Choroid plexus epithelial cell (primary cell): Measurements from ENCODE around the gene RUSC2.
"Not testable (repeated sequence)": the region's sequence is repeated elsewhere in the genome, so short reads cannot be mapped to it uniquely, and the experiment has no call there.

ENCODE experiments used
- DNase-seq: peaks from one replicate; pipeline ENCODE4 v3.0.0-alpha.2; 2010; ENCODE audit warnings: low read depth
- H3K4me3 ChIP-seq: 2 replicates; pipeline ENCODE4 v1.5.1; 2011; ENCODE audit warnings: low read depth, mild to moderate bottlenecking, control low read depth, low read length, moderate library complexity
- TF ChIP-seq, protein P1 (sequence below): conservative IDR thresholded peaks from 2 replicates; pipeline ENCODE4 v1.5.1; 2011; ENCODE audit warnings: low read depth, mild to moderate bottlenecking, control low read depth, inconsistent platforms, low read length, moderate library complexity

The RUSC2 gene

DNA sequence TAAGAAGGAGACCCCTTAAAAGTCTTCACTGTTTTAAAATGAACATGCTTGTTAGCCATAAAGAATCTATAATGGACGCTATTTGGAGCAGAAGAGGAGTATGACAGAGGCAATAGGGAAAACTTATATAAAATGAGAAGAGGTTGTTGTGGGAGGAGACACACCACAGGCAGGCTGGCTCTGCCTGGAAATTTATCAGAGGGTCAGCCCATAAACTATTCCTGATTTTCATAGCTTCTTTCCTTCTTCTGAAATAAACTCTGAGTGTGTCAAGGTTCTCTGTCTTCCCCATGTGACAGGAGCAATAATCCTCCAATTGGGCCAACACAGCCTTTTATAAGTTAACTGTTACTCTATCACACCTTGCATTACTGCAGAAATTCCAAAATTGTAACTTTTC, 19.6 kb upstream of the RUSC2 start:
- peak; percentile 20 for DNase-seq
- TF ChIP-seq, protein P1, sequence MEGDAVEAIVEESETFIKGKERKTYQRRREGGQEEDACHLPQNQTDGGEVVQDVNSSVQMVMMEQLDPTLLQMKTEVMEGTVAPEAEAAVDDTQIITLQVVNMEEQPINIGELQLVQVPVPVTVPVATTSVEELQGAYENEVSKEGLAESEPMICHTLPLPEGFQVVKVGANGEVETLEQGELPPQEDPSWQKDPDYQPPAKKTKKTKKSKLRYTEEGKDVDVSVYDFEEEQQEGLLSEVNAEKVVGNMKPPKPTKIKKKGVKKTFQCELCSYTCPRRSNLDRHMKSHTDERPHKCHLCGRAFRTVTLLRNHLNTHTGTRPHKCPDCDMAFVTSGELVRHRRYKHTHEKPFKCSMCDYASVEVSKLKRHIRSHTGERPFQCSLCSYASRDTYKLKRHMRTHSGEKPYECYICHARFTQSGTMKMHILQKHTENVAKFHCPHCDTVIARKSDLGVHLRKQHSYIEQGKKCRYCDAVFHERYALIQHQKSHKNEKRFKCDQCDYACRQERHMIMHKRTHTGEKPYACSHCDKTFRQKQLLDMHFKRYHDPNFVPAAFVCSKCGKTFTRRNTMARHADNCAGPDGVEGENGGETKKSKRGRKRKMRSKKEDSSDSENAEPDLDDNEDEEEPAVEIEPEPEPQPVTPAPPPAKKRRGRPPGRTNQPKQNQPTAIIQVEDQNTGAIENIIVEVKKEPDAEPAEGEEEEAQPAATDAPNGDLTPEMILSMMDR: no peak
- no peak overlapping the region for H3K4me3 ChIP-seq

DNA sequence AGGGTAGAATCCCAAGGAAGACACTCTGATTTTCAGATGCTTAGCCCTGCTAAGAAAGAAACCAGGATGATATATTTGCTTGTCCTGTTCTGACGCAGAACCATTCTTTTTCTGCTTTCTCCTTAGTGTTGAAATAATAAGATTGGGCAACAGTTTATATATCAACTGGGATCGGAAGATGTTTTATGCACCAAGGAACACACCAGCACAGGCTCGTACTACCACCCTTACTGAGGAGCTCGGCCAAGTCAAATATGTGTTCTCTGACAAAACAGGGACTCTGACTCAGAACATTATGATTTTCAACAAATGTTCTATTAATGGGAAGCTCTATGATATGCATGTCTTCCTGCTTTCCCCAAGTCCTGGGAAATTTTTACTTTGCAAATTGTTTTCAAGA, 19.0 kb upstream of the RUSC2 start:
- peak; percentile 94 for DNase-seq
- H3K4me3 ChIP-seq: no peak overlapping the region
- TF ChIP-seq, protein P1: no peak

DNA sequence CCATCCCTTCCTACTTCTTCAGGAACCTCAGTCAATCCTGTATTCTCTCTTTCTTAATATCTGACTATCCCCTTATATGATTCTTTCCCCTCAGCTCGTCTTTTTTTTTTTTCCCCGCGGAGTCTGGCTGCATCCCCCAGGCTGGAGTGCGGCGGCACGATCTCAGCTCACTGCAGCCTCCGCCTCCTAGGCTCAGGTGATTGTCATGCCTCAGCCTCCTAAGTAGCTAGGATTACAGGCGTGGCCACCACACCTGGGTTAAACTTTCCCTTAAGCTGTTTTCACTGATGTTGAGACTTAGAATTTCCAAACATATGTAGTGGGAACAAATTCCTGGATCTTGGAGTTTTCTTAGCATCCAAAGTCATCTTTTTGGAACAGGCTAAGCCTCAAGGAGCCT, 13.3 kb upstream of the RUSC2 start:
- TF ChIP-seq, protein P1: no peak
- no peak overlapping the region for H3K4me3 ChIP-seq

DNA sequence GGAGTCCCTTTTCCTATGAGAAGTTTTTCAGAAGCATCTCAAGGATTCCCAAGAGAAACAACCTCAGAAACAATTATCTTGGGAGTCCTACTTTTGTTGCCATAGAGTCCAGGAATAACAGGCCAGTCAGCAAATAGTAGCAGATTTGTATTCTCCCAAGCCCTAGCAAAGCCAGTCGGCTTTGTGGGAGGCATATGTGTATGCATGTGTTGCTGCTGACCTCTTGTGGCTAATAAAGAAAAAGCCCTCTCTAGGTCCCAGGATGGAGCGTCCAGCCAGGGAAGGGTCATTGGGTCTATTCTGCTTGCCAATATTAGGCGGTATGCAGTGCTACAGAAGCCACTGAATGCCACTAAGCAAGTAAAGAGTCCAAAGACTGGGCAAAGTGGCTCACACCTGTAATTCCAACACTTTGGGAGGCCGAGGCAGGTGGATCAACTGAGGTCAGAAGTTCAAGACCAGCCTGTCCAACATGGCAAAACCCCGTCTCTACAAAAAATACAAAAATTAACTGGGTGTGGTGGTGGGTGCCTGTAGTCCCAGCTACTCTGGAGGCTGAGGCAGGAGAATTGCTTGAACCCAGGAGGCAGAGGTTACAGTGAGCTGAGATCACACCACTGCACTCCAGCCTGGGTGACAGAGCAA, 12.6 kb upstream of the RUSC2 start:
- TF ChIP-seq, protein P1: peak; percentile 93
- peak; percentile 96 for DNase-seq
- not testable (repeated sequence) for H3K4me3 ChIP-seq

More for the DNA sequence above, 13.3 kb upstream of the RUSC2 start:
- DNase-seq: no peak

DNA sequence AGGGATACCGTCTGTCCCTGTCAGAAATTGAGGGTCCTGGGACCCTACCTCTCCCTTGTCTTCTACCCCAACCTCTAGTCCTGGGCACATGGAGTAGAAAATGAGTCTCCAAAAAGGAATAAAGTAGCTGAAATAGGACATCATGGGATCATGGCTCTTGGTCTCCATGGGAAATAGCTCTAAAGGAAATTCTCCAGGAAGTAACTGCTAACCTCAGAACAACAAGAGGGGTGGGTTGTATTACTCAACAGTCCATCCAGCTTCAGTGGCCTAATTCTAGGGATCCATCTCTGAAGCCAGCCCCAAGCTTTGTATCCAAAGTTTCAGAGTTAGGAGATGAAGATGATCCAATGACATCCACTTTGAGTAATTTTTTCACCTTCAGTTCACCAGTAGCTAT, 11.0 kb upstream of the RUSC2 start:
- no peak overlapping the region for H3K4me3 ChIP-seq
- TF ChIP-seq, protein P1: no peak
- no peak for DNase-seq

DNA sequence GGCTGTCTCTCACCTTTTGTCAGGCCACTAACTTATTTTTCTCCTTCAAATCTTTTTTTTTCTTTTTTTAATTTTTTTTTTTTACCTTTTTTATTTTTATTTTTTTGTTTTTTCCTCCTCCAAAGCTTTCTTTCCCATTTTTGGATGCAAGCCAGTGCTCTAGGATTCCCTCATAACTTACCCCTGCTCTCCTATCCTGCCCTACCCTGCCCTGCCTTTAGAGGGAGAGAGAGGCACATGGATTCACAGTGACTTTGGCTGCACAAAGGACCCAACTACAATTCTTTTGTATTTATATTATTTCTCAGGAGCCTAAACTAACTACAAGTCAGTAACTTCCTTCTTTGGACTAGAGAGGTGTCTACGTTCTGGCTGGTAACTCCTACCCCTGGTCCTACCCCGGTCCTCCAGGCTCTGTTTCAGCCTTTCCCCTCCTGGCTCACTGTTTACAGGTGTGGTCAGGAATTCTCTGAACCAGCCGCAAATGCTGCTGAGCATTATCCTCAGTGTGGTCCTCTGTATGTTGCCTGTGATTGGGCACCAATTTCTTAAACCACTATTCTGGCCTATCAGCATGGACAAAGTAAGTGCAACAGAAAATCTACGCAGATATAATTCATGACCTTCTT, 8.4 kb upstream of the RUSC2 start:
- TF ChIP-seq, protein P1: peak; percentile 93
- no peak overlapping the region for H3K4me3 ChIP-seq
- peak; percentile 86 for DNase-seq

DNA sequence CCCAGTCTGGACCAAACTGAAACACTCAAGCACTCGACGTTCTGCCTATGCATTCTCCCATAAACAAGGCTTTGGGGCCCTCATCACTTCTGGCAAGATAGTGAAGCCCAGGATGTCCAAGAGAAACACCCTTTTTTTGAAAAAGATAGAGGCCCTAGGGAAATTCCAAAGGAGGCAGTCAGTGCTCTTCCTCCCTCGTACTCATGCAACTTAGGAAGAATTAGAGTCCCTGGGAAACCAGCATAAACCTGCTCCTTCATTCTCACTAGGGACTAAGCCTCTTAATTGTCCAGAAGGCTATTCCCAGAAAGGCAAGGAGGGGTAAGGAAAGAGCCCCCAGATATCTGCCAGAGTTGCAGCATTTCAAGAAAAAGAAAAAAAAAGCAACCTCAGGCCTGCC, 7.8 kb upstream of the RUSC2 start:
- TF ChIP-seq, protein P1: no peak
- DNase-seq: no peak
- H3K4me3 ChIP-seq: no peak overlapping the region
